Right lobe of liver (tissue), 6 donors: Measurements from ENCODE around the gene CACNA2D4. TPM values are rescaled to one million over a fixed set of nuclear protein-coding genes. Genes with fewer than 3 reads are reported as not detected.
A peak's percentile ranks its signal among the peaks of the same experiment; 100 is the strongest.

Experiments used
- ATAC-seq, 4 donors: fragments of 200-7000 bp; cut with Tn5 transposase; one replicate each; pipeline ENCODE4 v1.9.1; 2020; ENCODE audit warnings: mild to moderate bottlenecking in 4 of 4, moderate library complexity in 4 of 4
- DNase-seq, 3 donors: peaks; one replicate each; pipeline ENCODE4 v3.0.0-alpha.2; 2020
- H3K27ac ChIP-seq, 3 donors: fragments of 200-600 bp; one replicate each; pipeline ENCODE4 v1.8.0; 2022
- H3K27me3 ChIP-seq, 2 donors: fragments of 200-600 bp; one replicate each; pipeline ENCODE4 v1.8.0; 2022
- H3K36me3 ChIP-seq, 4 donors: fragments of 200-600 bp; sonication (generic) in 1 of 4; one replicate each; pipeline versions ENCODE4 v1.5.1 to v1.8.0; 2017 to 2022; ENCODE audit warnings: control low read depth in 1 of 4
- H3K4me1 ChIP-seq, 4 donors: fragments of 200-600 bp; sonication (generic) in 1 of 4; one replicate each; pipeline versions ENCODE4 v1.5.1 to v1.8.0; 2017 to 2022; ENCODE audit warnings: control low read depth in 1 of 4
- H3K4me3 ChIP-seq, 3 donors: fragments of 200-600 bp; one replicate each; pipeline ENCODE4 v1.8.0; 2022
- H3K9me3 ChIP-seq, 4 donors: fragments of 200-600 bp; sonication (generic) in 1 of 4; one replicate each; pipeline versions ENCODE4 v1.5.1 to v1.8.0; 2017 to 2022; ENCODE audit warnings: control low read depth in 1 of 4
- CTCF ChIP-seq, 4 donors: fragments of 200-600 bp in 3 of 4; fragments of 450-650 bp in 1 of 4; IDR thresholded peaks; one replicate each; pipeline versions ENCODE4 v1.5.1 to v1.8.0; 2016 to 2022; ENCODE audit warnings: antibody characterized with exemption in 4 of 4, mild to moderate bottlenecking in 2 of 4
- POLR2A ChIP-seq: fragments of 450-650 bp; IDR thresholded peaks from one replicate; pipeline ENCODE4 v1.6.1; 2017; ENCODE audit warnings: antibody characterized with exemption, mild to moderate bottlenecking
- WGBS: methylation state at CpG from one replicate; pipeline ENCODE4 v1.1.6; 2018; ENCODE audit warnings: low coverage, low lambda C conversion rate; ENCODE audit not compliant: insufficient coverage; ENCODE audit errors: missing lambda C conversion rate; 5-methylcytosine and 5-hydroxymethylcytosine counted together
- intact Hi-C, 2 donors: fragments of 100-400 bp; cut with DNase I; formaldehyde crosslinking; loops; one replicate each; pipeline versions ENCODE4 v1.11.2 to v1.14.1; 2022
- total RNA-seq, 6 experiments: library from RNA; depleted of rRNA in 2 of 6; stranded (reverse); fragments of >200 nt in 2 of 6; fragmentation: NEBNext Ultra II Directional in 3 of 6; extraction: Animal tissue kit (Norgen Biotek cat#: 25700) in 3 of 6; gene quantifications; one replicate each; pipeline versions ENCODE4 v1.1.0 to v1.2.4, GENCODE V29; 2016 to 2023
- donor health status: DM: no; HTN: yes; CAD: no.
- donor health status: DM: no; HTN: no; CAD: no.
- donor health status: DM: no; HTN: no; CAD: no.
- donor health status: DM: no; HTN: yes; CAD: no.
- donor health status: DM: no; HTN: yes; CAD: no.

The CACNA2D4 gene
- total RNA-seq, 6 experiments from 2014 or later: 0.87 to 1.9 (median 0.96) TPM

GRCh38 chr12:1758887-1759286 lies 159.6 kb downstream of the CACNA2D4 start:
- 27% methylated on average over 4 of the region's 4 CpGs for WGBS
- H3K4me3 ChIP-seq: no peak overlapping the region
- H3K27ac ChIP-seq: peak overlapping the region; percentile 12 to 49 (median 16)
- ATAC-seq: peak in 3 of 4 donors; percentile 24 to 57 (median 55)
- DNase-seq: no peak
- no peak for TF ChIP-seq POLR2A
- TF ChIP-seq CTCF (IDR thresholded peaks at IDR 0.05): no peak
- H3K4me1 ChIP-seq: peaks cover 0 to 32% (median 8%) of the 10 kb centered on the region in 4 donors
- intact Hi-C loops: no loop called here
- H3K36me3 ChIP-seq: peaks cover 0 to 7% (median 2%) of the 10 kb centered on the region in 4 donors
- no peaks in the 10 kb centered on the region for H3K27me3 ChIP-seq
- no peaks in the 10 kb centered on the region for H3K9me3 ChIP-seq

- intact Hi-C loops: no loop called here
- ATAC-seq: no peak
- TF ChIP-seq CTCF (IDR thresholded peaks at IDR 0.05): no peak
- no peak for TF ChIP-seq POLR2A
- H3K4me1 ChIP-seq: peaks cover 0 to 32% (median 8%) of the 10 kb centered on the region in 4 donors
- DNase-seq: no peak
- no peaks in the 10 kb centered on the region for H3K9me3 ChIP-seq
- H3K27me3 ChIP-seq: no peaks in the 10 kb centered on the region
- H3K36me3 ChIP-seq: peaks cover 0 to 7% (median 2%) of the 10 kb centered on the region in 4 donors
- peak overlapping the region; percentile 12 to 49 (median 16) for H3K27ac ChIP-seq
- H3K4me3 ChIP-seq: no peak overlapping the region
- WGBS: 80% methylated on average over 2 of the region's 2 CpGs
Measured at GRCh38 chr12:1758376-1758775, 160.1 kb downstream of the CACNA2D4 start.

- intact Hi-C loops: no loop called here
- no peak overlapping the region for H3K4me3 ChIP-seq
- ATAC-seq: peak in 1 of 4 donors; percentile 17
- H3K4me1 ChIP-seq: peaks cover 0 to 11% (median 3%) of the 10 kb centered on the region in 4 donors
- TF ChIP-seq POLR2A (no peak), CTCF (IDR thresholded peaks at IDR 0.05) (no peak)
- H3K27me3 ChIP-seq: no peaks in the 10 kb centered on the region
- no peak overlapping the region for H3K27ac ChIP-seq
- DNase-seq: no peak
- H3K36me3 ChIP-seq: peaks cover 0 to 4% (median under 1%) of the 10 kb centered on the region in 4 donors
- peaks cover 0 to 3% (median 0%) of the 10 kb centered on the region in 4 donors for H3K9me3 ChIP-seq
- WGBS: 69% methylated on average over 3 of the region's 3 CpGs
Measured at GRCh38 chr12:1750300-1750699, 168.2 kb downstream of the CACNA2D4 start.

- H3K4me1 ChIP-seq: peaks cover 0 to 11% (median 2%) of the 10 kb centered on the region in 4 donors
- no peak for TF ChIP-seq CTCF (IDR thresholded peaks at IDR 0.05)
- TF ChIP-seq POLR2A: no peak
- H3K27me3 ChIP-seq: no peaks in the 10 kb centered on the region
- no peak for DNase-seq
- 85% methylated on average over 4 of the region's 5 CpGs for WGBS
- H3K36me3 ChIP-seq: no peaks in the 10 kb centered on the region
- ATAC-seq: peak in 1 of 4 donors; percentile 32
- intact Hi-C loops: no loop called here
- H3K27ac ChIP-seq: no peak overlapping the region
- H3K4me3 ChIP-seq: no peak overlapping the region
- H3K9me3 ChIP-seq: peaks cover 0 to 3% (median 0%) of the 10 kb centered on the region in 4 donors
Measured at GRCh38 chr12:1749019-1749418, 169.4 kb downstream of the CACNA2D4 start.

- no peak overlapping the region for H3K4me3 ChIP-seq
Measured at GRCh38 chr12:1747609-1748008, 170.8 kb downstream of the CACNA2D4 start.

More at GRCh38 chr12:1747609-1748008, 170.8 kb downstream of the CACNA2D4 start:
- 100% methylated on average over 2 of the region's 2 CpGs for WGBS
- intact Hi-C loops: no loop called here
- H3K27ac ChIP-seq: no peak overlapping the region
- peaks cover 0 to 11% (median 2%) of the 10 kb centered on the region in 4 donors for H3K4me1 ChIP-seq
- no peaks in the 10 kb centered on the region for H3K27me3 ChIP-seq
- peaks cover 0 to 3% (median 0%) of the 10 kb centered on the region in 4 donors for H3K9me3 ChIP-seq
- DNase-seq (no peak), ATAC-seq (no peak)
- no peak for TF ChIP-seq CTCF (IDR thresholded peaks at IDR 0.05)
- TF ChIP-seq POLR2A: no peak
- no peaks in the 10 kb centered on the region for H3K36me3 ChIP-seq
